Eye (tissue), 1 donor: Measurements from ENCODE around the gene ACSM3.
"Not testable (repeated sequence)": the region's sequence is repeated elsewhere in the genome, so short reads cannot be mapped to it uniquely, and the experiment has no call there.

ENCODE experiments used
- DNase-seq: peaks from one replicate; pipeline ENCODE4 v3.0.0-alpha.2; 2015

Gene ACSM3, protein sequence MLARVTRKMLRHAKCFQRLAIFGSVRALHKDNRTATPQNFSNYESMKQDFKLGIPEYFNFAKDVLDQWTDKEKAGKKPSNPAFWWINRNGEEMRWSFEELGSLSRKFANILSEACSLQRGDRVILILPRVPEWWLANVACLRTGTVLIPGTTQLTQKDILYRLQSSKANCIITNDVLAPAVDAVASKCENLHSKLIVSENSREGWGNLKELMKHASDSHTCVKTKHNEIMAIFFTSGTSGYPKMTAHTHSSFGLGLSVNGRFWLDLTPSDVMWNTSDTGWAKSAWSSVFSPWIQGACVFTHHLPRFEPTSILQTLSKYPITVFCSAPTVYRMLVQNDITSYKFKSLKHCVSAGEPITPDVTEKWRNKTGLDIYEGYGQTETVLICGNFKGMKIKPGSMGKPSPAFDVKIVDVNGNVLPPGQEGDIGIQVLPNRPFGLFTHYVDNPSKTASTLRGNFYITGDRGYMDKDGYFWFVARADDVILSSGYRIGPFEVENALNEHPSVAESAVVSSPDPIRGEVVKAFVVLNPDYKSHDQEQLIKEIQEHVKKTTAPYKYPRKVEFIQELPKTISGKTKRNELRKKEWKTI

DNA sequence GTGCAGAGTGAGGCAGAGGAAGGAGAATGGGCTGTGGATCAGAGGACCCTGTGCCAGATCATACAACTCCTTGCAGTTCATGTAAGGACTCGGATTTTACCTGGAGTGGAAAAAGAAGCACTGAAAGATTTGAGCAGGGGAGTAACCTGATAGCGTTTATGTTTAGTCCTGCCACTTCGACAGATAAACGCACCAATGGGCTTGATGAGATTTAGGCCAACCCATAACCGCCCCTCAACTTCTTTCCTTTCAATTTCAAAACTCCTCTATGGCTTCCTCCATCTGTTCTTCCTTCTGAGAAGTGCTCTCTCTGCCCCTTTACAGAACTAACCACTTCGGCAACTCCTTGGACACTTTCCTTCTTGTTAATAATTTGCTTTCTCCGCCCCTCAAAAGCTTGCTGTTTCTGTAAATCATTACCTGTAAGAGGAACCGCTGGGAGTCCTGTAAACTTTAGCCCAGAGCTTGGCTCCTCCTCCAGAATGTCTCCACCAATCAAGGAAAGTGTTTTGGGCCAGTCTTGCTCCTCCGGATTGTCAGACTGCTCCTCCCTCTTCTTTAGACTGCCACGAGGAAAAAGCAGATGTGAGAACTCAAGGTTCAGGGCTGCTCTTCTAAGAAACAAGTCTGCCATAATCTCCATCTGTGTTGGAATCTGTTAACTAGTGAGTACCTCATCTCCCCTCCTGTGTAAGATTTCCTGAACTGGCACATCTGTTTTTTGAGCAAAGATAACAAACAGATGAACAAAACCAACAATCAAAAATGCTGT, at the start of gene ACSM3:
TSS of gene ACSM3 (plus strand) at position 554 of the 772 bp plus-strand sequence. CDS start 6,021 bp downstream, outside the sequence.
- DNase-seq = peak; percentile 62

- DNase-seq = not testable (repeated sequence)
Measured at GRCh38 chr16:20717718-20718117, 46.1 kb upstream of the ACSM3 start.

- DNase-seq = no peak
Measured at GRCh38 chr16:20720251-20720650, 43.6 kb upstream of the ACSM3 start.

GRCh38 chr16:20726661-20727060, 37.2 kb upstream of the ACSM3 start:
- no peak for DNase-seq

GRCh38 chr16:20727181-20727580, 36.6 kb upstream of the ACSM3 start:
- no peak for DNase-seq

DNA sequence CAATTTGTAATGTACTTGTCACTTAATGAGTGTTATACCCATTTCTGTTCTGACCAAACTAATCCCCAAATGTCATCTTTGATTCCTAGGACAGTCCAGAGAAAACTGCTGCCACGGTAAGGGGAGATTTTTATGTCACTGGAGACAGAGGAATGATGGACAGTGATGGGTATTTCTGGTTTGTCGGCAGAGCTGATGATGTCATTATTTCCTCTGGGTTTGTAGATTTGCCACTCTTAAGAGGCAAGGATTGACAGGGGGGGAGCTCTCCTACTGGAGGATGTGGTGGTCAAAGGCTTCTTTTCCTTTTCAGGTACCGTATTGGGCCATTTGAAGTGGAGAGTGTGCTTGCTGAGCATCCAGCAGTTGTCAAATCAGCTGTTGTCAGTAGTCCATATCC, 34.7 kb upstream of the ACSM3 start:
- DNase-seq = no peak

GRCh38 chr16:20734056-20734455, 29.8 kb upstream of the ACSM3 start:
- no peak for DNase-seq

DNA sequence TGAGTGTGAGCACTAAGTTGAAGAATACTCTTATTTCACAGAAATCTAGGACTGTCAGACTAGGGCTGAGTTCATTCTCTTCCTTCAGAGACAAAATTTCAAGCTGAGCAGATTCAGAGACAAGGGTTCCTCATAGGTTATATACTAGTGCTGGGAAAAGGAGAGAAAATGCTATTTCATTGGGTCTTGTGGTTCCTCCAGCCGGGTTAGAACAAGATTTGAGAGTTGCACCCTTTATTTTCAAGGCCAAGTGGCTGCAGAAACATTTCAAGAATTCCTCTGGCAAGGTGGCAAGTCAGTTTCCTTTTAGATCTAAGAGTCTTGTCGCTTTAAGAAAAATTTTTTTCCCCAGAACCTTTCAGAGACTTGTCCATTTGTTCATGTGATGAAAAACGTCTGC, 29.0 kb upstream of the ACSM3 start:
- no peak for DNase-seq

DNA sequence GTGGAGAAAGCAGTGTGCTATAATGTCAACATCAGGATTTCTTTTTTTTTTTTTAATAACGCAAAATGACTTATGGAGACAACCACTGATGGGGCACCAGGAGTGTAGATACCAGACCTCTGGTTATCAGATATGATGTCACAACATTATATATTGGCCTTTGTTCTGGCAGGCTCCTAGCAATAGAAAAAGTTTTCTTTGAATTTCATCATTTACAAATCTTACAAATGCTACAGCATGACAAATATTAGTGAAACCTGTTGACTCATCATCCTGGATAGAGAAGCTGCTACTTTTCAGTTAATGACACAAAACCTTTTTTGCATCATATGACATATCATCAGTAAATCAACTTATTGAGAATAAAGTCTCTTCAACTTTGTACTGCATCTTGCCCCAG, 28.3 kb upstream of the ACSM3 start:
- no peak for DNase-seq

DNA sequence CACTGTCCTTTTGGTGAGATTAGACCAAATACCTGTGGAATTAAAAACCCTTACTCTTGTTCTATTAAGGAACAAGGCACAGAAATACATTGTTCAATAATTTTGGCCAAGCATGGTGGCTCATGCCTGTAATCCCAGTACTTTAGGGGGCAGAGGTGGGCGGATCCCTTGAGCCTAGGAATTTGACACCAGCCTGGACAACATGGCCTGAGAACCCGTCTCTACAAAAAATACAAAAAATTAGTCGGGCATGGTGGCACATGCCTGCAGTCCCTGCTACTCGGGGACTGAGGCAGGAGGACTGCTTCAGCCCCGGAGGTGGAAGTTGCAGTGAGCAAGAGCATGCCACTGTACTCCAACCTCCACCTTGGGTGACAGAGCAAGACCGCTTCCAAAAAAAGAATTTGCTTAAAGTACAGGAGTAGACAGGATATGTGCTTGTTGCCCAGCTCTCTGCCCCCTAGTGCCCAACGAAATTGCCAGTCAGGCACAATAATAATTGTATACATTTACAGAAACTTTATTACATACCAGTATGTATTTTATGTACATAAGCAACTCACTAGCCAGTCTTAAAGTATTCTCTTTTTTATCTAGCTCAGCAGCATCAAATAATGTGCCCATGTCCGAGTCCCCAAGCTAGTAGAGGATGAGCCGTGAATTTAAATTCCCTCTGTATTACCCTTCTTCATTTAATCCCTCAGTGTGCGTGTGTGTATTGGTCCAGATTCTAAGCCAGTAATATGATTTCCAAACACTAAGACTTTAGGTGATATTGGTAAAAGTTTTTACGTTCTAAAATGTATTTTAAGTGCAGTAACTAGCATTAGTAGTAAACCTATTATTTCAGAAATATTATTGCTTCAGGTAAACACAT, 23.6 kb upstream of the ACSM3 start:
- no peak for DNase-seq

DNA sequence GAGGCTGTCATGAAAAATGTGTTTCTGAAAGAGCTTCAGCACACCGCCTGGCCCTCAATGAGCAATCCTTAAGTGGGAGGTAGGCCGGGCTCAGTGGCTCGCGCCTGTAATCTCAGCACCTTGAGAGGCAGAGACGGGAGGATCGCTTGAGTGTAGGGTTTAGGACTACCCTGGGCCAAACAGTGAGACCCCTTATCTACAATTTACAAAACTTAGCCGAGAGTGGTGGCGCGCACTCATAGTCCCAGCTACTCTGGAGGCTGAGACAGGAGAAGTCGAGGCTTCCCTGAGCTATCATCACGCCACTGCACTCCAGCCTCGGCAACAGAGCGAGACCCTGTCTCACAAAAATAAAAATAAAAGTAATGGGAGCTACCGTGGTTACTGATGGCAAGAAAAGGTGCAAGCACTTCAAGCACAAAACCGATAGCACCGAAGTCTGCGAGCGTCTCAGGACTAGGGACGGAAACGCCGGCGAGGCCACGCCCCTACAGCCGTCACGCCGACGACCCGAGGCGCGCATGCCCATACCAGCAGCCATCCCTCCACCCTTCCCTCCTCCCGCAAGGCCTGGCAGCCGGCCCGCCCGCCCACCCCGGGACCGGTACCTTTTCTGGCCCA, 22.8 kb upstream of the ACSM3 start:
- peak; percentile 91 for DNase-seq

DNA sequence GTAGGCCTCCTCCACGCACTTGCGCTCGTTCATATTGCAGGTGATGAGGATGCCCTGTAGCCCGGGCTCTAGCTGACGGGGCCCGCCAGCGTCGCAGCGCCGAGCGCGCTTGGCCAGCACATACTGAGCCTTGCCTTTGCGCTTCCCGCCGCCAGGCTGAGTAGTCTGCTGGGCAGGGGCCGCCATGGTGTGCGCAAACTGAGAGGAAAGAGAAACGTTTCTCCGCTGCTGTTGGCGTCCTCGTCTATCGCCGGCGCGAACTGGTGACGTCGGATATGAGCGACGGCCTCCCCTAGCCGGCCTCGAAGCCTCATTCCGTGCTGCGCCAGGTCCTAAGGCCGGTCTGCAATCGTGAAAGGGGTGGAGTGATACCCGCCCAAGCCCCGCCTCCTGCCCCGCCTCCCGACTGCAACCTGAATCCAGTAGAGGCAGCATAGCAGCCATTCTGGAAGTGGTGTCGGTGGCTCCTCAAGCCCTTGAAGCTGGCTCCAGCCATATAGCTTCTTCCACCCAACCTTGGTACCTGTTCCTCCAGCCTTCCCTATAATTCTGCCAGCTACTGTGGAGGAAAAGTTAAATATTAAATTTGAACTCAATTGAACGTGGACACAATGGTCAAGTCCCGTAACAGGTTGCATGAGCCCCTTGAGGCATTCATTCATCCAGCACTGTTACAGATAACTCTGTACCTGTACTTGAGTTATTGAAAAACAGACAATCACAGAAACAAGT, 22.1 kb upstream of the ACSM3 start, which contains the start of gene THUMPD1:
TSS of gene THUMPD1 (minus strand) at position 265 of the 732 bp plus-strand sequence. CDS start at position 186, 79 bp downstream.
- peak; percentile 98 for DNase-seq

- DNase-seq = no peak
Measured at GRCh38 chr16:20743591-20743990, 20.2 kb upstream of the ACSM3 start.

DNA sequence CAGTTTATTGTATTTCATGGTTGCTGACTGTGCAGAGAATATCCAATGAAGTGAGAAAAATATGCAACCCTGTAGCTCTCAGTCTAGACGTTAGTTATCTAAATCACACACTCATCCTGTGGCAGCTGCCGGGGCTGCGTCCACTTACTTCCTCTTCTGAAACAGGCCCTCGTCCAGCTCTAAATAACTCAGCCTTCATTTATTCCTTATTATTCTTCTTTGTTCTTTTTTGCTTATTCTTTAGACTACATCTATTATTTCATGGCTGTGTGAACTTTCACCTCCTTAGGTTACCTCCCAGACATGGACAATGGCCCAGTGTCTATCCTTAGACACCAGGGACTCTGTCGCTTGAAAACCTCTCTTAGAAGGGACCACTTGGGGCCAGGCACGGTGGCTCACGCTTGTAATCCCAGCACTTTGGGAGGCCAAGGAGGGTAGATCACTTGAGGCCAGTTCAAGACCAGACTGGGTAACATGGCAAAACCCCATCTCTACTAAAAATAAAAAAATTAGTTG, 18.8 kb upstream of the ACSM3 start:
- no peak for DNase-seq

DNA sequence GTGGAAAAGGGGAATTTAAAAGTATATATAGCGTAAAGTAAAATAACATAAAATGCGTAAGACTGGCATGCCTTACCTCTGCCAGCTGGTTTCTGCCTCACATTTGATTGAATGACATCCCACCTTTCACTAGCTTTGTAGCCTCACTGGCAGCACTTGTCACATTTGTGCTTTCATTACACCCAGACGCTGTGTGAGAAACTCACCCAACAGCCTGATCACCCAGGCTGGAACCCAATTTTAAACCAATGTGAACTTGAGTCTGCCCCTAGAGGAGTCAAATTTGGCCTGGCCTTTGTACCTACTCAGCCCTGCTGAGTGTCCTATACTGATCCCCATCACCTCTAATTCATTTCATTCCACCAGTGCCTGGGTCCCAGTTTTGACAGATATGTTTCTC, 17.4 kb upstream of the ACSM3 start:
- no peak for DNase-seq

- no peak for DNase-seq
Measured at GRCh38 chr16:20747030-20747816, 16.6 kb upstream of the ACSM3 start.

GRCh38 chr16:20749474-20749873, 14.3 kb upstream of the ACSM3 start:
- no peak for DNase-seq

DNA sequence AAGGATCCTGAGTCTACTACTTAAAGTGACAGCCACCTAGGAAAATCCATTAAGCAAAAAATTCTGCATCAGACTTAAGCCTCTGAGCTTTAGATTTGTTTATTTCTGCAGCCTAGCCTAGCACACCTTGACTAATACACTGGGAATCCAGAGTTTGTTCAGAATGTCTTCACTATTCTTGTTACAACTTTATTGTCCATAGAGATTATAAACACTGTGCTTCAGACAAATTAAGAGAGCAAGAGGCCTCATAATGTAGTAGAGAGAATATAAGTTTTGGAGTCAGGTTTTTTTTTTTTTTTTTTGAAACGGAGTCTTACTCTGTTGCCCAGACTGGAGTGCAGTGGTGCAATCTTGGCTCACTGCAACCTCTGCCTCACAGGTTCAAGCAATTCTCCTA, 13.3 kb upstream of the ACSM3 start:
- DNase-seq = no peak

GRCh38 chr16:20753727-20754126, 10.1 kb upstream of the ACSM3 start:
- DNase-seq = no peak

DNA sequence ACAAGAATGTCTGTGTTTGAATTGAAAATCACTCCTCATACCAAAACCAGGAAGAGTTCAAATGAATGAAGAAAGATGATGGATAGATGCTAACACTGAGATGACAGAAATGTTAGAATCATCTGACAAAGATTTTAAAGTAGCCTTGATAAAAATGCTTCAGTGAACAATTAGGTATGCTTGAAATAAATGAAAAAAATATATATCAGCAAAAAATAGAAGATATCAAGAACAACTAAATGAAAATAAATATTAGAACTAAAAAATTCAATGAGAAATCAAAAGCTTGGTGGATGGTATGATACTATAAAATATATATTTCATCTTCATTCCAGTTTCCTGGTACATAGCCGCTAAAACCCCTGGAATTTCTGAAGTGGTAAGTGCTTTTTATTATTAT, 8.6 kb upstream of the ACSM3 start:
- DNase-seq = no peak
